Testis (tissue), 3 donors: ENCODE results near the gene CEMIP. TPM values are rescaled to one million over a fixed set of nuclear protein-coding genes. Genes with fewer than 3 reads are reported as not detected.

Source experiments
- DNase-seq: peaks from one replicate; pipeline ENCODE4 v3.0.0-alpha.2; 2019
- H3K27ac ChIP-seq, 2 donors: fragments of 200-600 bp; sonication (generic); one replicate each; pipeline ENCODE4 v1.5.1; 2019
- H3K27me3 ChIP-seq: fragments of 200-600 bp; sonication (generic); one replicate; pipeline ENCODE4 v1.5.1; 2019
- H3K36me3 ChIP-seq: fragments of 200-600 bp; sonication (generic); one replicate; pipeline ENCODE4 v1.5.1; 2017; ENCODE audit warnings: low read depth; ENCODE audit errors: missing control alignments
- H3K4me1 ChIP-seq: fragments of 200-600 bp; sonication (generic); one replicate; pipeline ENCODE4 v1.5.1; 2019
- H3K4me3 ChIP-seq, 2 donors: fragments of 200-600 bp; sonication (generic); one replicate each; pipeline ENCODE4 v1.5.1; 2017 to 2019
- H3K9me3 ChIP-seq: fragments of 200-600 bp; sonication (generic); one replicate; pipeline ENCODE4 v1.5.1; 2017
- POLR2A ChIP-seq: fragments of 450-650 bp; IDR thresholded peaks from one replicate; pipeline ENCODE4 v1.6.1; 2017; ENCODE audit warnings: antibody characterized with exemption, mild to moderate bottlenecking, moderate library complexity
- WGBS, 2 donors: methylation state at CpG; one replicate each; pipeline ENCODE4 v1.1.5; 2018; 5-methylcytosine and 5-hydroxymethylcytosine counted together
- intact Hi-C: fragments of 100-400 bp; cut with DNase I; formaldehyde crosslinking; loops from one replicate; pipeline ENCODE4 v1.15.1; 2023; ENCODE audit warnings: low total_unique reads
- polyA plus RNA-seq: library from polyadenylated mRNA; stranded (reverse); fragments of 350-450 nt; fragmentation: Illumina TruSeq; extraction: RNeasy Lipid Tissue Mini Kit (QIAGEN cat#74804); gene quantifications from one replicate; pipeline ENCODE4 v1.2.3, GENCODE V29; 2014; ENCODE audit warnings: low read depth, low replicate concordance; ENCODE audit not compliant: insufficient read depth
- total RNA-seq, 2 donors: library from RNA; depleted of rRNA; stranded (reverse); fragments of >200 nt; gene quantifications; one replicate each; pipeline ENCODE4 v1.2.3, GENCODE V29; 2016
- TF ChIP-seq, protein P1 (sequence below), 3 experiments: fragments of 450-650 bp in 2 of 3; fragments of 200-600 bp in 1 of 3; sonication (generic) in 1 of 3; IDR thresholded peaks; one replicate each; pipeline ENCODE4 v1.5.1; 2016 to 2019; ENCODE audit warnings: antibody characterized with exemption in 3 of 3, mild to moderate bottlenecking in 2 of 3, moderate library complexity in 1 of 3

Gene CEMIP
- total and polyA plus RNA-seq, 3 donors from 2014 or later, result 7.5 to 21.5 (median 8.3) TPM

GRCh38 chr15:80969316-80969715 lies 190.1 kb downstream of the CEMIP start:
- intact Hi-C loops, result no loop called here
- Histone ChIP-seq H3K4me3 (no peak overlapping the region), H3K36me3 (no peaks in the 10 kb centered on the region), H3K27ac (no peak overlapping the region), H3K4me1 (peaks cover 4% of the 10 kb centered on the region), H3K9me3 (no peaks in the 10 kb centered on the region), H3K27me3 (no peaks in the 10 kb centered on the region)
- 62 to 85% methylated on average over 1 to 7 of the region's 7 CpGs for WGBS, 2 donors
- no peak for DNase-seq
- TF ChIP-seq, protein P1, sequence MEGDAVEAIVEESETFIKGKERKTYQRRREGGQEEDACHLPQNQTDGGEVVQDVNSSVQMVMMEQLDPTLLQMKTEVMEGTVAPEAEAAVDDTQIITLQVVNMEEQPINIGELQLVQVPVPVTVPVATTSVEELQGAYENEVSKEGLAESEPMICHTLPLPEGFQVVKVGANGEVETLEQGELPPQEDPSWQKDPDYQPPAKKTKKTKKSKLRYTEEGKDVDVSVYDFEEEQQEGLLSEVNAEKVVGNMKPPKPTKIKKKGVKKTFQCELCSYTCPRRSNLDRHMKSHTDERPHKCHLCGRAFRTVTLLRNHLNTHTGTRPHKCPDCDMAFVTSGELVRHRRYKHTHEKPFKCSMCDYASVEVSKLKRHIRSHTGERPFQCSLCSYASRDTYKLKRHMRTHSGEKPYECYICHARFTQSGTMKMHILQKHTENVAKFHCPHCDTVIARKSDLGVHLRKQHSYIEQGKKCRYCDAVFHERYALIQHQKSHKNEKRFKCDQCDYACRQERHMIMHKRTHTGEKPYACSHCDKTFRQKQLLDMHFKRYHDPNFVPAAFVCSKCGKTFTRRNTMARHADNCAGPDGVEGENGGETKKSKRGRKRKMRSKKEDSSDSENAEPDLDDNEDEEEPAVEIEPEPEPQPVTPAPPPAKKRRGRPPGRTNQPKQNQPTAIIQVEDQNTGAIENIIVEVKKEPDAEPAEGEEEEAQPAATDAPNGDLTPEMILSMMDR (IDR thresholded peaks at IDR 0.05), result no peak
- no peak for TF ChIP-seq POLR2A

DNA sequence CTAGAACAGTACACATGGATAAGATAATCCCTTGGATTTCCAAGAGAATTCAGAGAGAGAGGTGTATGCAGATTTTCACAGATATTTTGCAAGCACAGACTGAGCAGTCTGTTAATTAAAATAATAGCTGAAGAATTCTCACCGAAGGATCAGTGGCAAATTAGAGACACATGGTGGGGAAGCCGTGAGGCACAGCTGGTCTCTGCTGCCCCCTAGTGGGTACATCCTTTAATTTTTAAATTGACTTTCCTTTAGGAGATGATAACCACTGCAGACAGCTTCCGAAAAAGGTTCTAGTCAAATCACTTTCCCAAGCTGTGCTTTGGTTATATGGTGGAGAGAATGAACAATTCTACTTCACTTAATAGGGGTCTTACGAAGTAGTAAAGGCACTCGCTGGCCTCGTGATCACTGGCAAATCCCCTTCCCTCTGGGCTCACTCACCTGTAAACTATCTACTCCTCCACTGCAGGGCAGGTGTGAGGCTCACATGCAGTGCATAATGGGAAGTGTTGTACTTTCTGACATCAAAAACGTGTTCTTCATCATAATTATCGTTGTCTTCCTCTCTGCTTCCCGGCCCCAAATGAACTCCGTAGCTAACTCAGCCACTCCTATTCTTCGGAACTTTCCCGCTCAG lies 191.0 kb downstream of the CEMIP start:
- no peak overlapping the region for H3K4me3 ChIP-seq
- no peak overlapping the region for H3K27ac ChIP-seq
- peaks cover 4% of the 10 kb centered on the region for H3K4me1 ChIP-seq
- 66% methylated on average over 12 of the region's 12 CpGs for WGBS, 2 donors
- no peaks in the 10 kb centered on the region for H3K9me3 ChIP-seq
- TF ChIP-seq POLR2A, result no peak
- TF ChIP-seq, protein P1 (IDR thresholded peaks at IDR 0.05), result peak; percentile 76 to 96 (median 79)
- DNase-seq, result peak; percentile 70
- no peaks in the 10 kb centered on the region for H3K27me3 ChIP-seq
- intact Hi-C loops, result no loop called here
- H3K36me3 ChIP-seq, result no peaks in the 10 kb centered on the region

- Histone ChIP-seq H3K4me3 (no peak overlapping the region), H3K9me3 (no peaks in the 10 kb centered on the region), H3K27ac (no peak overlapping the region), H3K27me3 (no peaks in the 10 kb centered on the region), H3K36me3 (no peaks in the 10 kb centered on the region), H3K4me1 (peaks cover 4% of the 10 kb centered on the region)
- 87 to 93% methylated on average over 3 of the region's 3 CpGs for WGBS, 2 donors
- intact Hi-C loops, result no loop called here
- no peak for DNase-seq
- TF ChIP-seq, protein P1 (IDR thresholded peaks at IDR 0.05), result no peak
- no peak for TF ChIP-seq POLR2A
Measured at GRCh38 chr15:80970658-80971057, 191.5 kb downstream of the CEMIP start.

GRCh38 chr15:80971143-80971542 lies 192.0 kb downstream of the CEMIP start:
- 66 to 80% methylated on average over 2 of the region's 2 CpGs for WGBS, 2 donors
- Histone ChIP-seq H3K9me3 (no peaks in the 10 kb centered on the region), H3K4me3 (no peak overlapping the region), H3K27ac (no peak overlapping the region), H3K36me3 (no peaks in the 10 kb centered on the region), H3K4me1 (peaks cover 4% of the 10 kb centered on the region), H3K27me3 (no peaks in the 10 kb centered on the region)
- TF ChIP-seq, protein P1 (IDR thresholded peaks at IDR 0.05), result no peak
- TF ChIP-seq POLR2A, result no peak
- intact Hi-C loops, result no loop called here
- DNase-seq, result no peak

DNA sequence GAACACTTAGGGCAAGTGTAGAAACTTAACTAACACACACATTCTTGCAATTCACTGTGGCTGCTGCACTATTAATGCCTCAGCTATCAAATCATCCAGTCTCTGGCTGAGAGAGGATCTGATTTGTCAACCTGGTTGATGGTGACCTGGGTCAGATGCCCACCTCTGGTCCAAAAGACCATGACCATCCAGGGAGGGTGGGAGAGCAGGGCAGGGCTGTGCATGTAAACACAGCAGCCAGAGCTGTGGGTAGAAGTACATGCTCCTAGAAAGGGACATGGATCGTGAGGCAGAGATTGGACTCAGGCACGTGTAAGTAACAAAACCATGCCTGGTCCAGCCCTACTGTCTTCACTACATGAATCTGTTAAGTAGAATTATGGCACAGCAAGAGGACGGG lies 193.1 kb downstream of the CEMIP start:
- H3K9me3 ChIP-seq, result no peaks in the 10 kb centered on the region
- H3K27me3 ChIP-seq, result no peaks in the 10 kb centered on the region
- no peak overlapping the region for H3K4me3 ChIP-seq
- peaks cover 4% of the 10 kb centered on the region for H3K4me1 ChIP-seq
- TF ChIP-seq, protein P1 (IDR thresholded peaks at IDR 0.05), result no peak
- no peak for TF ChIP-seq POLR2A
- WGBS, 2 donors, result 84 to 89% methylated on average over 3 of the region's 3 CpGs
- intact Hi-C loops, result no loop called here
- H3K36me3 ChIP-seq, result no peaks in the 10 kb centered on the region
- no peak for DNase-seq
- H3K27ac ChIP-seq, result no peak overlapping the region
